OCI-LY3 (cell line): Measurements from ENCODE around the gene CHRNA9.

Source experiments
- H2AFZ ChIP-seq: fragments of 200-600, 300-600 bp; shearing (Covaris generic); 2 replicates; pipeline ENCODE4 v1.6.0; 2014; ENCODE audit warnings: antibody characterized with exemption, low read depth, low read length
- H3K27ac ChIP-seq: fragments of 200-600, 300-600 bp; sonication (generic); 2 replicates; pipeline ENCODE4 v1.5.1; 2014; ENCODE audit warnings: mild to moderate bottlenecking, low read length, moderate library complexity, mixed read lengths
- H3K27me3 ChIP-seq: fragments of 200-600, 300-600 bp; sonication (generic); 2 replicates; pipeline ENCODE4 v1.6.1; 2014; ENCODE audit warnings: low read depth, low read length, mixed read lengths
- H3K36me3 ChIP-seq: fragments of 200-600, 300-600 bp; sonication (generic); replicated peaks from 2 replicates; pipeline ENCODE3; 2014; ENCODE audit warnings: low read depth, low read length, mixed read lengths
- H3K4me1 ChIP-seq: fragments of 300-600, 200-600 bp; sonication (generic); 2 replicates; pipeline ENCODE4 v1.6.1; 2014; ENCODE audit warnings: low read length, mixed read lengths
- H3K4me2 ChIP-seq: fragments of 200-600, 300-600 bp; sonication (generic); 2 replicates; pipeline ENCODE4 v1.6.1; 2014; ENCODE audit warnings: low read length, mixed read lengths
- H3K4me3 ChIP-seq: fragments of 300-600, 200-600 bp; sonication (generic); 2 replicates; pipeline ENCODE4 v1.5.1; 2014; ENCODE audit warnings: antibody characterized with exemption, mild to moderate bottlenecking, low read length, moderate library complexity
- H3K79me2 ChIP-seq: fragments of 300-600, 200-600 bp; shearing (Covaris generic); 2 replicates; pipeline ENCODE4 v1.6.1; 2014; ENCODE audit warnings: mild to moderate bottlenecking, low read length, mixed read lengths
- H3K9ac ChIP-seq: fragments of 300-600, 200-600 bp; shearing (Covaris generic); 2 replicates; pipeline ENCODE4 v1.6.0; 2014; ENCODE audit warnings: mild to moderate bottlenecking, low read length, moderate library complexity
- H3K9me3 ChIP-seq: fragments of 200-600, 300-600 bp; shearing (Covaris generic); 2 replicates; pipeline ENCODE4 v1.6.1; 2014; ENCODE audit warnings: low read length, mixed read lengths; ENCODE audit not compliant: insufficient read depth
- H4K20me1 ChIP-seq: fragments of 200-600, 300-600 bp; sonication (generic); 2 replicates; pipeline ENCODE4 v1.6.1; 2016; ENCODE audit warnings: low read length, mixed read lengths; ENCODE audit not compliant: insufficient read depth
- EZH2phosphoT487 ChIP-seq: fragments of 200-600 bp; shearing (Covaris generic); IDR thresholded peaks from 2 replicates; pipeline ENCODE4 v1.6.1; 2018; ENCODE audit warnings: antibody characterized with exemption, mixed run types, low read depth
- TF ChIP-seq, protein P1 (sequence below): fragments of 200-600, 300-600 bp; sonication (generic); IDR thresholded peaks from 2 replicates; pipeline ENCODE4 v1.5.1; 2014; ENCODE audit warnings: antibody characterized with exemption, low read length, low read depth

CHRNA9 gene

DNA sequence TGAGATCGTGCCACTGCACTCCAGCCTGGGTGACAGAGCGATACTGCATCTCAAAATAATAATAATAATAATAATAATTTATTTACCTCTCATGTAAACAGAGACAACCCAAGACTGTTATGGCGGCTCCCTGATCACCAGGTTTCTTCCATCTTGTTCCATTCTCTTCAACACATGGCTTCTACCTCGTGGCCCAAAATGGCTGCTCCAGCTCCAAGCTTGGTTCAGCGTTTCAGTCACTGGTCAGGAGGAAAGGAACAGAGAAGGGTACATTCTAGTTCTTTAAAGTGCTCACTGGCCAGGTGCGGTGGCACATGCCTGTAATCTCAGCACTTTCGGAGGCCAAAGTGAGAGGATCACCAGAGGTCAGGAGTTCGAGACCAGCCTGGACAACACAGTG is 24.9 kb upstream of the CHRNA9 start:
- Histone ChIP-seq H3K4me2 (no peak overlapping the region), H3K4me3 (no peak overlapping the region), H4K20me1 (no peaks in the 10 kb centered on the region), H3K27ac (no peak overlapping the region), H3K9me3 (no peaks in the 10 kb centered on the region), H3K36me3 (no peaks in the 10 kb centered on the region), H2AFZ (no peak overlapping the region), H3K4me1 (peaks cover 46% of the 10 kb centered on the region), H3K9ac (no peak overlapping the region), H3K27me3 (no peaks in the 10 kb centered on the region), H3K79me2 (peaks cover 3% of the 10 kb centered on the region; the same call in 1 of the 2 replicates)
- TF ChIP-seq, protein P1, sequence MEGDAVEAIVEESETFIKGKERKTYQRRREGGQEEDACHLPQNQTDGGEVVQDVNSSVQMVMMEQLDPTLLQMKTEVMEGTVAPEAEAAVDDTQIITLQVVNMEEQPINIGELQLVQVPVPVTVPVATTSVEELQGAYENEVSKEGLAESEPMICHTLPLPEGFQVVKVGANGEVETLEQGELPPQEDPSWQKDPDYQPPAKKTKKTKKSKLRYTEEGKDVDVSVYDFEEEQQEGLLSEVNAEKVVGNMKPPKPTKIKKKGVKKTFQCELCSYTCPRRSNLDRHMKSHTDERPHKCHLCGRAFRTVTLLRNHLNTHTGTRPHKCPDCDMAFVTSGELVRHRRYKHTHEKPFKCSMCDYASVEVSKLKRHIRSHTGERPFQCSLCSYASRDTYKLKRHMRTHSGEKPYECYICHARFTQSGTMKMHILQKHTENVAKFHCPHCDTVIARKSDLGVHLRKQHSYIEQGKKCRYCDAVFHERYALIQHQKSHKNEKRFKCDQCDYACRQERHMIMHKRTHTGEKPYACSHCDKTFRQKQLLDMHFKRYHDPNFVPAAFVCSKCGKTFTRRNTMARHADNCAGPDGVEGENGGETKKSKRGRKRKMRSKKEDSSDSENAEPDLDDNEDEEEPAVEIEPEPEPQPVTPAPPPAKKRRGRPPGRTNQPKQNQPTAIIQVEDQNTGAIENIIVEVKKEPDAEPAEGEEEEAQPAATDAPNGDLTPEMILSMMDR, result no peak

DNA sequence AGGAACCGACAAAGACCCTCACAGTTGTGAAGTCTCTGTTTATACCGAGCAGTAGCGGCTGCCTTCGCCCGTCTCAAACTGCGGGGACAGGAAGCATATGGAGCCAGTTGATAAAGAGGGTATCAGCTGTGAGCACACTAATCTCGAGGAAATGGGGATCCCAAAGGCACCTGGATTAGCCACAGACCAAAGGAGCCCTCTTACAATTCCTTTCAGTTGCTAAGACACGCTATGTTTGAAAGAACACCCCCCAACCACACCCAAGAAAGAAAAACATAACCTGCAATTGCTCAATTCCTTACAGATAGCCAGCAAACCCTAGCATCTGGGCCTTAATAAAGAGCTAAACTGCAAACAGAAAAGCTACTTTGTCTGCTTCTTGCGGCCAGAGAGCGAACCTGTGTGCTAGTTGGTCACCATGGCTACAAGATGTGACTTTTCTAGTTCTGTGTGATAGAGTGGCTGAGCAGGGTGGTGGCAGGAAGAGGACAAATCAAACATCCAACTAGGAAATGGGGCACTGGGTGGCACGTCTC is 23.3 kb upstream of the CHRNA9 start:
- no peaks in the 10 kb centered on the region for H3K36me3 ChIP-seq
- H3K4me1 ChIP-seq, result peaks cover 42% of the 10 kb centered on the region
- H3K4me3 ChIP-seq, result no peak overlapping the region
- no peaks in the 10 kb centered on the region for H3K9me3 ChIP-seq
- H3K9ac ChIP-seq, result no peak overlapping the region
- peaks cover 3% of the 10 kb centered on the region; the same call in 1 of the 2 replicates for H3K79me2 ChIP-seq
- TF ChIP-seq, protein P1, result no peak
- no peak for TF ChIP-seq EZH2phosphoT487
- H2AFZ ChIP-seq, result no peak overlapping the region
- no peak overlapping the region for H3K27ac ChIP-seq
- H3K27me3 ChIP-seq, result no peaks in the 10 kb centered on the region
- H3K4me2 ChIP-seq, result no peak overlapping the region
- H4K20me1 ChIP-seq, result no peaks in the 10 kb centered on the region

DNA sequence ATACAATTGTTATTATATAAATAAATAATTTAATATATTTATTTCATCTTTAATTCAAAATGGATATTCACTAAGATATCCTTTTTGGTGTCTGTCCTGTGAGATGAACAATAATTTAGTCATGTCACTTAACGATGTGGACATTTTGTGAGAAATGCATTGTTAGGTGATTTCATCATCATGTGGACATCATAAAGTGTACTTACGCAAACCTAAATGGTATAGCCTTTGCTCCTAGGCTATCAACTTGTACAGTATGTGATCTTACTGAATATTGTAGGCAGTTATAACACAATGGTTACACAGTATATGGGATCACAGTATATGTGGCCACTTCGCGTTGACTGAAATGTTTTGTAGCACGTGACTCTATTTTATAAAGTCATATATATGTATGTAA is 20.2 kb upstream of the CHRNA9 start:
- Histone ChIP-seq H3K4me2 (no peak overlapping the region), H3K9ac (no peak overlapping the region), H3K79me2 (no peaks in the 10 kb centered on the region), H3K36me3 (no peaks in the 10 kb centered on the region), H4K20me1 (no peaks in the 10 kb centered on the region), H3K4me3 (no peak overlapping the region), H3K4me1 (peaks cover 16% of the 10 kb centered on the region), H3K27me3 (no peaks in the 10 kb centered on the region), H3K27ac (no peak overlapping the region), H2AFZ (no peak overlapping the region), H3K9me3 (no peaks in the 10 kb centered on the region)
- TF ChIP-seq EZH2phosphoT487, result no peak
- TF ChIP-seq, protein P1, result no peak

DNA sequence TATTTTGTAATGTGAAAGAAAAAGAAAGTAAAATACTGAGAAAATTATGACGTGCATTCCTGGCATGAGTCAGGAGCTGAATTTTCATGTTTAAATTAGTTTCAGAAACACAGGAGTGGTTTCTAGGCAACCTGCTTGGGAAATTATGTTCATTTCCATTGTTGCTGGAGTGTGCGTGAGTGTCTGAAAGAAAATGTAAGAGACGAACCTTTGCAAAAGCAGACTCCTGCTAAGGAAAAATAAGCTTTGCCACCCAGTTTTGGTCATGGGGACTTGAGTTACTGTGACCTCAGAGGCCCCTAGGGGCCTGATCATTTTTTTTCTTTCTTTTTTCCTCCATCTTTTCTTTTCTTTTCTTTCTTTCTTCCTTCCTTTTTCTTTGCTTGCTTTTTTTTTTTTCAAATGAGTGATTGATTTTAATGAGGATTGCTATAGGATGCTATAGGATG is 18.8 kb upstream of the CHRNA9 start:
- H2AFZ ChIP-seq, result no peak overlapping the region; the same call in 1 of the 2 replicates
- TF ChIP-seq, protein P1, result no peak
- TF ChIP-seq EZH2phosphoT487, result no peak
- peaks cover 16% of the 10 kb centered on the region for H3K4me1 ChIP-seq
- H3K27ac ChIP-seq, result no peak overlapping the region
- H3K27me3 ChIP-seq, result no peaks in the 10 kb centered on the region
- no peaks in the 10 kb centered on the region for H3K9me3 ChIP-seq
- H4K20me1 ChIP-seq, result no peaks in the 10 kb centered on the region
- H3K79me2 ChIP-seq, result no peaks in the 10 kb centered on the region
- no peaks in the 10 kb centered on the region for H3K36me3 ChIP-seq
- peak overlapping the region; percentile 76 for H3K4me2 ChIP-seq
- H3K9ac ChIP-seq, result peak overlapping the region; percentile 10; the same call in 1 of the 2 replicates
- H3K4me3 ChIP-seq, result peak overlapping the region; percentile 73
